Measurements from ENCODE around the gene PDCD10.

The PDCD10 gene

DNA sequence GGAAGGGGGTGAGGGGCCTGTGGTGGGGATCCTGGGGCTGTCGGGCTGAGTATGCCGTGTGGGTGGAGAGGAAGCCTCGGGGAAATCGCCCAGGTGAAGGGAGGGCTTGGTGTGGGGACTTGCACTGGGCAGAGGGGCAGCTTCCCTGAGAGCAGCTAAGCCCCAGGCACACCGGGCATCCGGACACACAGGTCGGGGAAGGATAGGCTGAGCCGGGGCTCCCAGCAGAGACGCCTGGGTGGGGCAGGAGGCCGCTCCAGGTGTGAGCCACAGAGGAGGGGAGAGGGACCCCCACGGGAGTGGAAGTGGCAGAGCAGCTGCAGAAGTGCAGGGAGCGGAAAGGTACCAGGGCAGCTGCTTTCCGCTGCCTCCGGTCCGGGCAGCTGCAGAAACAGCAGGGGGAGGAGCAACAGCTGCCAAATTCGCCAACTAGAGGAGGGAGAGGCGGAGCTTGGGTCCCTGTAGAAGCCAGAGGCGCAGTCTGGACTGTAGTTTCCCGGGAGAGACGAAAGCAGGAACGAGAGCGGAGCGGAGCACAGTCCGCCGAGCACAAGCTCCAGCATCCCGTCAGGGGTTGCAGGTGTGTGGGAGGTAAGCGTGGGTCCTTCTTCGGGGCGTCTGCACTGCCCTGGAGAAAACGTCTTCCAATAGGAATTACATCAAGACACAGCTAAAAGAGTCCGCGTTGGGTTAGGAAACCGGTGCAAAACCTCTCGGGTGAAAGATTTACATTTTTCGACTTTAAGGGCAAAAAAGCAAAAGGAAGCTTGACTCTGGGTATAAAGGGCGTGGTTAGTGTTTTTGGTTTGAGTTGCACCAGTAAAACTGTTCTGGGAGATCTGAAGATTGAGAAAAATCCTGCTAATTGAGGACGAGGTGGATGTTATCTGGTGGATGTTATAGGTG is 794 bp upstream of the PDCD10 start, which contains the start of gene SERPINI1:
SERPINI1 (plus strand) TSS at position 489 of the 906 bp plus-strand sequence. CDS start 53,408 bp downstream, outside the sequence.
- peak; percentile 63 for DNase-seq (ENCODE audit: low read depth)

DNA sequence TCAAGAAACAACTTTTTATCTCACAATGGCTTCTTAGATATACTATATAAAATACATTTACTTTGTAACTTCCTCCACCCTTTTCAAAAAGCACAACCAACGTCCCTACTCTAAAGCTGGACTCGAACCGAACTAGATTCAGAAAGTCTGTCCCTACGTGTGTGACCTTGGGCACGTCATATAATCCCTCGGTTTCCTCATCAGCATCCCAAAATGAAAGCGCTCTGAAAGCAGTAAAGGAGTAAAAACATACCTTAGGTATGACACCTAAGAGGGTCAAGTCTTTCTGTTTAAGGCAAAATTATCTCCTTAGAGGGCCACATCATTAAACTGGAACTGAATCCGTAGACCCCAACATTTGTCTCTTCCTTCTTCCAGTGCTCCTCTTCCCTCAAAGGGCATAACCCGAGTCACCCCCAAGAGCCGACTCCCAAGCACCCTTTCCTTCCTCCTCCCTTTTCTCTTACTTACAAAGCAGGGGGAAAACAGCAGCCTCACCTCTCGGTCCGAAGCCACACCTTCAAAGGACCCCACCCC is 663 bp downstream of the PDCD10 start:
- no peak for DNase-seq (ENCODE audit: low read depth)

DNA sequence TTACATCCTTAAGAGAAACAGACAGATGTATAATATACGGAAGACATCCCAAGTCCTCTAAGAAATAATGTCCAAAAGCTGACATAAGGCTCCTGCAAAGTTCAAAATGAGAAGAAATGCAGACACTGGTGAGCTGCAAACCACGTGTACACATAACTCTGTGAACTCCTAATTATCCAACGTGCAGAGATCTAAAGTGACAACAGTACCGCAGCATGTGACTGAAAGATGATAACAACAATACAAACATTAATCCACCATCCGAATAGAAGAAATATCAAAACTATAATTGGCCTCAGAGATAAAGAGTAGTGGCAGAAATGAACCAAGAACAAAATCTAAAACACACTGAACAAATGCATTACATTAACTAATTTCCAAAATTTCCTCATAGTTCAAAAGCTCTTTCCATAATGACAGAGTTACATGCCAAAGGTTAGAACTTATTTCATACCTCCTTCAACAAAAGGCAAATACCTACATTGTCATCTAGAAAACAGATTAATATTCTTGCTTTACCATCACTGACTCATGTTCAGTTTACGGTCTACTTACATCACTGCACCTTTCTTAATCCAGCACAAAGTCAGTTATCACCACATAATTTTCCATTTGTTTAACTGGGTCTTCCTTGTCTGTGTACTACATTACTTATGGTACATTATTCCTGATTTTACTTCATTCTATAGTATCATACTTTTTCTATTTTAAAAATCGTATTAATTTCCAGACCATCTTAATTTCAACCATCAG is 2.2 kb downstream of the PDCD10 start:
- no peak for DNase-seq (ENCODE audit: low read depth)

DNA sequence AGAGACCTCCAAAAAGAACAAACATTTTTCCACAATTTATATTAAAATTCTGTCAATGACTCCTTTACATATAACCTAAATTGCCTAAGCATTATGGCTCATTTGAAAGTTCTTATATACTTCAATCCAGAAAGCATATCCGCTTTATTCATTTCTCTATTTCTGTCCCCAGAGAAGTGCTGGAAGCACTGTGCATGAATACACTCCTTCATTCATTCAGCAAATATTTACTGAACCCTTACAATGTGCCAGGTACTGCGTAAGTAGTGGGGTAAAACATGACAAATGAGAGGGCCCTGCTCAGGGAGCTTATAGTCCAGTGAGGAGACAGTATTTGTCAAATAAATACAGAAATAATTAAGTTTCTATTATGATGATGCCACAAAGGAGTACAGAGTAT is 3.3 kb downstream of the PDCD10 start:
- no peak for DNase-seq (ENCODE audit: low read depth)

DNA sequence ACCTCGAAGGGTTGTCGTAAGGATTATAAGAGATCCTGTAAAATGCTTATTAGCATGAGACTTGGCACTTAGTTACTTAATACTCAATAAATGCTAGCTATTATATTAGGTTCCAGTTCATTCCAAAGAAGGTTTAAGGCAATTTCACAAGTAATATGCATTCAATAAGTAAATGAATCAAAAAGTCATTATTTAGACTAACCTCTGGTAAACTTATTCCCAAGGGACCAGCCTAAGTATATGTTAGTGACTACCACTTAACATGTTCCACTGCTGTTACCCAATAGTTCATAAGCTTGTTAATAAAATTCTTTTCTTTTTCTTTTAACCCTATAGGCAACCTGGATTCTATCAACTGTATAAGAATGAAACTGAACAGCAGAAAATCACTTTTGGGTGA is 5.1 kb downstream of the PDCD10 start:
- no peak for DNase-seq (ENCODE audit: low read depth)

DNA sequence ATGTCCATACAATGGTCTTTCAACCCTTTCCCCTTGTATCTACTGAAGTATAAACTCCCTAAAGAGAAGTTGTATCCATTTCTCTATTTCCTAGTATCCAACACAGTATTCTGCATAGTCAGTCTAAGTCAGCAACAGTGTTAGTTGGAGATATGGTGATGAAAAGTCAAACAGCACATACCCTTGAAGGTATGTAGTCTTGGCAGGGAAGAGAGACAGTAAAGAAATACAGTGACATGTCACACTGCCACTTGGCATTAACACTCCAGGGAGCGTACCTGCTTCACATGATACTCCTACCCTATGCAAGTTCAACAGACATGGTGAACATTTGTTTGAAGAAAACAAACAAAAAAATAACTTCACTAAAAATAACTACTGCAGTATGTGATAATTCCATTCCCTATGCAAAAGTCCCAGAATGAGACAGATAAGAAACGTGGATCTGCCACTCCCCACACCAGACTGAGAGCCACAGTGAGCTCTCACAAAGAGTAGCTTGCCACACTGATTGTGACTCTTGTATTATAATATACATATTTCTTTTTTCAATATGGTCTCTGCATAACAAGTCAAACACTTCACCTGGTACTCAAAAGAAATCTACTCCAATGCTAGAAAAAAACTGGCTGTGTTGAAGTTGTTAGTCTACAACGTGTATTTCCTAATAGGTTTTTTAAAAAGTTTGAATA is 5.9 kb downstream of the PDCD10 start:
- no peak for DNase-seq (ENCODE audit: low read depth)

DNA sequence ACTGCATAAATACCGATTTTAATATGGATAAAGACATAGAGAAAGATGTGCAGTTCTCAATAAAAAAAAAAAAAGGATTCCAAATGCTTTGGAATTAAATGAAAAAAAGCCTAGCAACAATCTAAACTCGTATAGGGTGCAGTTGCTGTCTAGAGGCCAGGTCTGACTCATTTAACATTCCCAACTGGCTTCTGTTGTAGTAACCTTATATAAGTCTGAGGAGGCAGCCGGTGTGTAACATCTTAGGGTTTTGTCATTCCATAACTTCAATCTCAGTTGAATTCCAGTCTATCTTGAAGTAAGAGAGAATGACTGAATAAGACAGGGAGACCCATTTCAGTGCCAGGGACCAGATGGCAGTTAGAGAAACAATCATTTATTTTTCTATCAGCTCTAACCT is 6.5 kb downstream of the PDCD10 start:
- DNase-seq (ENCODE audit: low read depth) = no peak

DNA sequence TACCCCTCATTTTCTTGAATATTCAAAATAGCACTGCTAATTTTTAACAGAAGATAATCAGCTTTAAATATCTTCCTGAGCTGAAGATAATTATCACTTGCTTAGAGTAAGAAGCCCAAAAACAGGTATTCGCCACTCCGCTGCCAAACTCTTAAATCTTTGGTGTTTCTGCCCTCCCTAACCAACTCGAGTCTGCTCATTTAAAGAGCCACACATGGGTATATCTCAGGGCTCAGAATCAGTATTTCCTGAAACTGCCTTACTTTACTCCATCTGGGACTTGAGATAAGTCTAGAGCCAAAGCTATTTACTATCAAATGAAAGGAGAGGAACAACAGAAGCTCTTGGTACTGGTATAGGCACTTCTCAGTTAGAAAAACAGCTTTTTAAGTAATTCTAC is 10.8 kb downstream of the PDCD10 start:
- DNase-seq (ENCODE audit: low read depth) = no peak

DNA sequence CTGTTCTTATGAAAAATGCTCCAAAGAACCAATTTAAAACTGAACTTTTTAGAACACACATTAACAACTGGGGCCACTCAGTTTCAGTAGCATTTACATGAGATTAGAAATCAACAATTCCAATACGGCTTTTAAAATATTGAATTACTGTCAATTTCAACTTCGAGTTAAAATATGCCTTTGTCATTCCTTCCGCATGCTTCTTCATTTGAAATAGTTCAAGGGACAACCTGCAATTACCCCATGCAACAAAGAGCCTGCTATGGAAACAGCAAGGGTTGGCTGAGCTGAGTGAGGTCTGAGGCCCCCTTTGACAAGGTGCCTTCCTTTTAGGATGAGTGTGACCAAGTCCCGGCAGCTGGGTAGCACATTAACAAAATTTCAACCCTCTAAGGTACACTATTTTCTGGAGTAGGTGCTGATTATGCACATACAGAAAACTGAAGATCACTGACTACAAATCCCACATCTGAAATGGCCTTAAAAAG is 11.6 kb downstream of the PDCD10 start:
- DNase-seq (ENCODE audit: low read depth) = no peak

DNA sequence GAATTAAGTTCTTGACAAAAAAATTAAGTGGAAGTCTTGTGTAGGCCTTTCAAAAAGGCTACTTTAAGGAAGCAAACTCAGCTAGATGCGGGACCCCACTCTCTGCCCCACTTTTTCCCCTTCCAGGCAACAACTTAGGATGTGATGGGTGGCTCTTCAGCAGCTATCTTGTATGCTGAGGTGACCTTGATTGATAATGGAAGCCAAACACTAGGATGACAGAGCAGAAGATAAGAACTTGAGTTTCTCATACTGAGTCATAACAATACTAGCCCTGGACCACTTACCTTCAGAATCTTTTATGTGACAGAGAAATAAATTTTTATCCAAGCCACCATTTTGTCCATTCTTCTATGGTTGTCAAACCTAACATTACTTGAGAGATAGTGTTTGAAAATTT is 16.1 kb downstream of the PDCD10 start:
- DNase-seq (ENCODE audit: low read depth) = no peak

DNA sequence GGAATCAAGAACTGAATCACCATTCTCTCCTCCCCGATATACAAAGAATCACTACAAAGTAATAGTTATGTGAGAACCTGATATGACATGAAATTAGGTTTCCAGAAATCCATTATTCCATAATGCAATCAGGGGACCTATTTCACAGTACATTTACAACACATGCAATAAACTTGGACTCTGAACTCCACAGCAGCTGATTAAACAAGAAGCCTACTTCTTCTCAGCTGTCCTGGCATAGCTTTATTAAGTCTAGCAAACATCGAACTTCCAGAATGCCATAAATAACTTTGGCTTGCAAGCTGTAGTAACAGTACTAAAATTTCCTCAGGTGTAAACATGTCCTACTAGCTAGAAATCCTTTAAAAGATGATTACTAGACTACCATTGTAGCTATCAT is 17.8 kb downstream of the PDCD10 start:
- no peak for DNase-seq (ENCODE audit: low read depth)

DNA sequence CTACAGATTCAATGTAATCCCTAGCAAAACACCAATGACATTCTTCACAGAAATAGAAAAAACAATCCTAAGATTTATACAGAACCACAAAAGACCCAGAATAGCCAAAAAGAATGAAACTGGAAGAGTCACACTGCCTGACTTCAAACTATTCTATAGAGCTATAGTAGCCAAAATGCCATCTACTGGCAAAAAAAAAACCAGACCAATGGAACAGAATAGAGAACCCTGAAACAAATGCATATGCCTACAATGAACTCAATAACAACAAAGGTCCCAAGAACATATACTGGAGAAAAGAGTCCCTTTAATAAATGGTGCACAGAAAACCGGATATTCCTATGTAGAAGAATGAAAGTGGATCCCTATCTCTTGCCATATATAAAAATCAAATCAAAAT is 19.8 kb downstream of the PDCD10 start:
- no peak for DNase-seq (ENCODE audit: low read depth)

DNA sequence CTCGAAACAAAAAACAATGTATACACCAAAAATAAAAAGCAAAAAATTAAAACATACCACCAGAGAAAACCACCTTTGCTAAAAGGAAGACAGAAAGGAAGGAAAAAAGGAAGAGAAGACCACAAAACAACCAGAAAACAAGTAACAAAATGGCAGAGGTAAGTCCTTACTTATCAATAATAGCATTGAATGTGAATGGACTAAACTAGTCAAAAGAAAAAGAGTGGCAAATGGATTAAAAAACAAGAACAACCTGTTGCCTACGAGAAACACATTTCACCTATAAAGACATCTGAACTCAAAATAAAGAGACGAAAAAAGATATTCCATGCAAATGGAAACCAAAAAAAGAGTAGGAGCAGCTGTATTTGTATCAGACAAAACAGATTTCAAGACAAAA is 22.2 kb downstream of the PDCD10 start:
- no peak for DNase-seq (ENCODE audit: low read depth)

DNA sequence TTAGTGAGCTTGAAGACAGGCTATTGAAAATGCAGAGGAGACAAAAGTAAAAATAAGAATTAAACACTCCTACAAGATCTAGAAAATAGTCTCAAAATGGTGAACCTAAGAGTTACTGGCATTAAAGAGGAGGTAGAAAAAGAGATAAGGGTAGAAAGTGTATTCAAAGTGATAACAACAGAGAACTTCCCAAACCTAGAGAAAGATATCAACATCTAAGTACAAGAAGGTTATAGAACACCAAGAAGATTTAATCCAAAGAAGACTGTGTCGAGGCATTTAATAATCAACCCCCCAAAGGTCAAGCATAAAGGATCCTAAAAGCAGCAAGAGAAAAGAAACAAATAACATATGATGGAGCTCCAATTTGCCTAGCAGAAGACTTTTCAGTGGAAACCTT is 23.3 kb downstream of the PDCD10 start:
- no peak for DNase-seq (ENCODE audit: low read depth)

DNA sequence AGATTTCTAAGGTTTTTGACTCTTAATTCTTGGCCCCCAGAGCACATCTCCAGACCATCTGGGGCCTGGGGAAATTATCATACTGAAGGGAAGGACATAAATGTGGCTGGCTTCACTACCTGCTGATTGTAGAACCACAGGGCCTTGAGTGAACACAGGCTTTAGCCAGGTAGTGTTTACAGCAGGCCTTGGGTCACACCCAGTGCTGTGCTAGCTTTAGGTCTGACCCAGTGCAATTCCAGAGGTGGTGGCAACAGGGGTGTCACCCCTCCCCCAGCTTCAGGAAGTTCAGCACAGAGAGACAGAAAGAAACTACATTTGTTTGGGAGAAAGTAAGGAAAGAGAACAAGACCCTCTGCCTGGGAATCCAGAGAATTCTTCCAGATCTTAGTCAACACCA is 24.1 kb downstream of the PDCD10 start:
- no peak for DNase-seq (ENCODE audit: low read depth)

DNA sequence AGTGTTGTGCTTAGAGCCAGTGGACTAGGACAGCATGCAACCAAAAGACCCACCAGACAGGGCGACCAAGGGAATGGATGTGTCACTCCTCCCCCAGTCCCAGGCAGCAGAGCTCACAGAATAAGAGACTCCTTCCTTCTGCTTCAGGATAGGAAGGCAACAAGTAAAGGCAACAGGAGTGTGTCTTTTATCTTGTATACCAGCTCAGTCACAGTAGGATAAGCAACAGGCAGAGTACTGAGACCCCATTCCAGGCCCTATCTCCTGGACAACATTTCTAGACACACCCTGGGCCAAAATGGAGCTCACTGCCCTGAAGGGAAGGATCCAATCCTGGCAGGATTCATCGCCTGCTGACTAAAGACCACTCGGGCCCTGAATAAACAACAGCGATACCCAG is 25.0 kb downstream of the PDCD10 start:
- DNase-seq (ENCODE audit: low read depth) = no peak

DNA sequence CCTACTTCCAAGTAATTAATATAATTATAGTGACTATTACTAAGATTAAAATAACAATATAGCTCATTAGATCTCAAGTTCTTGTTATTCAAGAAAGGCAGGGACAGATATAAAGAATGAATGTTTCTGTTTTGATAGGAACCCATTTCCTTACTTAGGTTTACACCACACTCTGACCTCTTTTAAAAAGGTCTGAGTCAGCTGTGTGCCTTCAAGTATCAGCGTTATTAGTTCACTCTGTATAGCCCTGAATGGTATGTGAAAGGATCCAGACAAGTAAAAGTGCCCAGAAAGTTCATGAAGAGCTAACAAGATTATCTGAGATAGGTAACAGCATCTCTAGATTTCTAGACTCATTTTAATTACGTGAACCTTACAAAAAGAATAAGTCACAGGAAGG is 28.9 kb downstream of the PDCD10 start:
- no peak for DNase-seq (ENCODE audit: low read depth)

DNA sequence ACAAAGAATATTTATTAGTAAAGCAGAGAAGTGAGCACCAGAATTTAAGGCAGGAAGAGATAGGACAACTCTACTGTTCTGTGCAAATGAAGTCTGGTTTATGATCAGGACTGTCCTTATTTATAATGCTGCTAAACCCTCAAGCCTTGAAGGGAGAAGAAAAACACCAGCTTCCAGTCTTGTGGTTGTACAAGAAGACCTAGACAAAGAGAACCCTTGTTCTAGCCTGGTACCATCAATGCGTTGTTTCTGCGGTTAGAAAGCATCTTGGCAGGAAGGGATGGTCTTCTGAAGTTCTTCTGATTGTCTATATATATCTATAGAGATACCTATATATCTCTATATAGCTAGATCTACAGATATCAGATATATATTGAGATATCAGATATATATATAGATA is 33.8 kb downstream of the PDCD10 start:
- DNase-seq (ENCODE audit: low read depth) = no peak

DNA sequence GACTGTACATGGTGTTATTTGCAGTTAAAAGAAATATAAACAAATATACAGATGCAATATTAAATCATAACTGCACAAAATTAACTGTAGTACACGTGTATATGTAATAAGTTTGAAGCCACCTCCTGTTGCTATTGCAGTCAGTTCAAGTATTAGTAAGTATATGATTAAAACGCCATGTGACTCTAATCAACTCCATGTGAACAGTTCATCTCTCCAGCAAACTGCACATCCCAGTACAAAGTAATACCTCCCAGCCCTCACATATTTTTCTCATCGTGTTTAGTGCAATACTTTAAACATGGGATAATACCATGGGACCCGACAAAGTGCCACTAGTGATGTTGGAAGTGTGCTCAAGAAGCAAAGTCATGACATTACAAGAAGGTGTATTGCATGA is 34.6 kb downstream of the PDCD10 start:
- DNase-seq (ENCODE audit: low read depth) = no peak

DNA sequence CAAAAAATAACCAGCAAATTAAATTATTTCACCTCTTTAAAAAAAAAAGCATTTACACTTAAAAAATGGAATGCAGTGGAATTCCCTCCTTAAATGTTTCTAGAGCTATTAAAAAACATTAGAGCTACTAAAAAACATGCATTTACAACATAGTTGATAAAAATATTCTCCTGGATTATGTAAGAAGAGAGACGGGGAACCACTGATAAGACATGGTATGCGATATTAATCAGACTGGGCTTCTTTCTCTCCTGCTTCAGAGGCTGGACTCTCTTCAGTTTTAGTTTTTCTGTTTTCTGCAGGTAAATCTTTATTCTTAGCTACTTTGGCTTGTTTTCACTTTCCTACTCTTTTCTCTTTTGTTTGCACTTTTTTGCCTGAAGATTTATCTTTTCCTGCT is 40.6 kb downstream of the PDCD10 start:
- no peak for DNase-seq (ENCODE audit: low read depth)

DNA sequence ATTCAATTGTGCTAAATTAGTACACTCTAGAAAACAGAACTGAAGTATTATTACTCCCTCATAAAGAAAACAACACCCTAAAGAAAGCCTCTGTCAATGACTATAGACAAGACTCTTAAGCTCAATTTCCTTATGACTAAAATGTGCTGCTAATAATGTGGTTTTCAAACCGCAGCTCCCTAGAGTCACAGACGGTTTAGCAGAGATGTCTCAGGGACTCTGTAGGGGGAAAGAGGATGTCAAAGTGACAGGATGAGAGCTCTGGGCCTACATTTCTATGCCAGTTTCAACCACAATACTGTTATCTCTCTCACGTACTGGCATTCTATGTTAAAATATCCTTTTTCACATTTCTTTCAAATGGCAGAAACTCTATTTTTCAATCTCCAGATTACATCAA is 43.3 kb downstream of the PDCD10 start:
- DNase-seq (ENCODE audit: low read depth) = peak; percentile 21

DNA sequence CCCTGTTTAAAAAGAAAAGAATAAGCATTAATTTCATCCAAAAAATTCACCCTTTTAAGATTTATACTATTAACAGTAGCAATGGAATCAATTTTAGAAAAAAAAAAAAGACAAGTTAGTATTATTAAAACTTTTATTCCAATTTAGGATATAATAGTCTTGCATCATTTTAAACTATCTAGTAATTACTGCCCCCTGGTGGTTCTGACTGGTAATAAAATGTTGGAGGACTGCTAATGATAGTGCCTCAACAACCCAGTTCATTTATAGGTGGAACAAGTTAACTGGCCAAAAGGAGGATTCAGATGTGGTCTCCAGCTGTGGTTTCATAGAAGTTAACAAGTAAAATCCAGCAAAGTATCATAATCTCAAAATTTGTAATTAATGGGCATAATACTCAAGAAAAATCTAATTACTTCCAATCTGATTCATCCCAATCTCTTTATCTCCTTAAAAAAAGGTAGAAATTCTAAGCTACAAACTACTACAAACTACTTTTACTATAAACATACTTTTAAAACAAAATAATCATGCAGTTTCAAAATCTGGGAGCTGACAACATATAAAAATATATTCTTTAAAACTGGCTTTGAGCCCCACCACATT is 50.2 kb downstream of the PDCD10 start:
- no peak for DNase-seq (ENCODE audit: low read depth)

All from CMK (cell line).